Measurements from ENCODE around the gene DPP6.

GRCh38 chr7:154541606-154542005, 489.4 kb downstream of the DPP6 start:
- TF ChIP-seq POLR2A (IDR thresholded peaks at IDR 0.05) (no peak), CTCF (IDR thresholded peaks at IDR 0.05 in 4 of 5, conservative IDR thresholded peaks at IDR 0.05 in 1 of 5) (no peak)
